SK-N-SH treated with all-trans-retinoic acid at 6 μM for 48 hours (cell line): Measurements from ENCODE around the gene SPEM1.

ENCODE experiments used
- ATAC-seq: fragments of 200-7000 bp; cut with Tn5 transposase; 3 replicates; pipeline ENCODE4 v1.9.1; 2020; ENCODE audit warnings: mild to moderate bottlenecking, moderate library complexity
- ARNTL ChIP-seq: fragments of 450-650 bp; formaldehyde crosslinking; IDR thresholded peaks from 2 replicates; pipeline ENCODE4 v1.5.0; 2020; ENCODE audit warnings: low read depth, mild to moderate bottlenecking, moderate library complexity, borderline replicate concordance
- CSDC2 ChIP-seq: fragments of 250-450 bp; sonication (Bioruptor Pico); IDR thresholded peaks from 2 replicates; pipeline ENCODE4 v1.5.0; 2020; ENCODE audit warnings: mild to moderate bottlenecking, moderate library complexity
- GLIS3 ChIP-seq: fragments of 250-450 bp; sonication (Bioruptor Pico); IDR thresholded peaks from 2 replicates; pipeline ENCODE4 v1.5.0; 2020; ENCODE audit warnings: mild to moderate bottlenecking, moderate library complexity
- RARB ChIP-seq: fragments of 250-450 bp; sonication (Bioruptor Pico); IDR thresholded peaks from 2 replicates; pipeline ENCODE4 v1.8.0; 2021; ENCODE audit warnings: mild to moderate bottlenecking, moderate library complexity
- SNAI2 ChIP-seq: fragments of 250-450 bp; sonication (Bioruptor Pico); IDR thresholded peaks from 2 replicates; pipeline ENCODE4 v1.5.0; 2020; ENCODE audit warnings: mild to moderate bottlenecking, moderate library complexity
- TCF4 ChIP-seq: fragments of 250-450 bp; sonication (Bioruptor Pico); IDR thresholded peaks from 2 replicates; pipeline ENCODE4 v1.8.0; 2021; ENCODE audit warnings: mild to moderate bottlenecking, moderate library complexity, borderline replicate concordance
- TOX ChIP-seq: fragments of 250-450 bp; sonication (Bioruptor Pico); IDR thresholded peaks from 2 replicates; pipeline ENCODE4 v1.8.0; 2021; ENCODE audit warnings: mild to moderate bottlenecking, moderate library complexity, borderline replicate concordance
- ZC3H10 ChIP-seq: fragments of 250-450 bp; sonication (Bioruptor Pico); IDR thresholded peaks from 2 replicates; pipeline ENCODE4 v1.5.1; 2021; ENCODE audit warnings: mild to moderate bottlenecking, moderate library complexity
- ZFP3 ChIP-seq: fragments of 250-450 bp; sonication (Bioruptor Pico); IDR thresholded peaks from 2 replicates; pipeline ENCODE4 v1.5.0; 2020; ENCODE audit warnings: mild to moderate bottlenecking, moderate library complexity
- ZFP30 ChIP-seq: fragments of 450-650 bp; formaldehyde crosslinking; IDR thresholded peaks from 2 replicates; pipeline ENCODE4 v1.5.0; 2022; ENCODE audit warnings: mild to moderate bottlenecking, moderate library complexity
- ZNF565 ChIP-seq: fragments of 450-650 bp; formaldehyde crosslinking; conservative IDR thresholded peaks from 2 replicates; pipeline ENCODE4 v1.5.0; 2020; ENCODE audit warnings: low read depth, mild to moderate bottlenecking, moderate library complexity
- ZNF8 ChIP-seq: fragments of 450-650 bp; formaldehyde crosslinking; IDR thresholded peaks from 2 replicates; pipeline ENCODE4 v1.5.0; 2020; ENCODE audit warnings: mild to moderate bottlenecking, moderate library complexity
- TF ChIP-seq, protein P1 (sequence below): fragments of 250-450 bp; sonication (Bioruptor Pico); IDR thresholded peaks from 2 replicates; pipeline ENCODE4 v1.5.1; 2020; ENCODE audit warnings: low read depth, mild to moderate bottlenecking, moderate library complexity
- TF ChIP-seq, protein P2 (sequence below): fragments of 250-450 bp; sonication (Bioruptor Pico); IDR thresholded peaks from 2 replicates; pipeline ENCODE4 v1.5.1; 2021; ENCODE audit warnings: mild to moderate bottlenecking, moderate library complexity
- TF ChIP-seq, protein P3 (sequence below): fragments of 250-450 bp; sonication (Bioruptor Pico); IDR thresholded peaks from 2 replicates; pipeline ENCODE4 v1.5.0; 2020; ENCODE audit warnings: mild to moderate bottlenecking, moderate library complexity
- TF ChIP-seq, protein P4 (sequence below): fragments of 250-450 bp; sonication (Bioruptor Pico); IDR thresholded peaks from 2 replicates; pipeline ENCODE4 v1.8.0; 2021; ENCODE audit warnings: low read depth, mild to moderate bottlenecking, moderate library complexity, borderline replicate concordance

The SPEM1 gene

DNA sequence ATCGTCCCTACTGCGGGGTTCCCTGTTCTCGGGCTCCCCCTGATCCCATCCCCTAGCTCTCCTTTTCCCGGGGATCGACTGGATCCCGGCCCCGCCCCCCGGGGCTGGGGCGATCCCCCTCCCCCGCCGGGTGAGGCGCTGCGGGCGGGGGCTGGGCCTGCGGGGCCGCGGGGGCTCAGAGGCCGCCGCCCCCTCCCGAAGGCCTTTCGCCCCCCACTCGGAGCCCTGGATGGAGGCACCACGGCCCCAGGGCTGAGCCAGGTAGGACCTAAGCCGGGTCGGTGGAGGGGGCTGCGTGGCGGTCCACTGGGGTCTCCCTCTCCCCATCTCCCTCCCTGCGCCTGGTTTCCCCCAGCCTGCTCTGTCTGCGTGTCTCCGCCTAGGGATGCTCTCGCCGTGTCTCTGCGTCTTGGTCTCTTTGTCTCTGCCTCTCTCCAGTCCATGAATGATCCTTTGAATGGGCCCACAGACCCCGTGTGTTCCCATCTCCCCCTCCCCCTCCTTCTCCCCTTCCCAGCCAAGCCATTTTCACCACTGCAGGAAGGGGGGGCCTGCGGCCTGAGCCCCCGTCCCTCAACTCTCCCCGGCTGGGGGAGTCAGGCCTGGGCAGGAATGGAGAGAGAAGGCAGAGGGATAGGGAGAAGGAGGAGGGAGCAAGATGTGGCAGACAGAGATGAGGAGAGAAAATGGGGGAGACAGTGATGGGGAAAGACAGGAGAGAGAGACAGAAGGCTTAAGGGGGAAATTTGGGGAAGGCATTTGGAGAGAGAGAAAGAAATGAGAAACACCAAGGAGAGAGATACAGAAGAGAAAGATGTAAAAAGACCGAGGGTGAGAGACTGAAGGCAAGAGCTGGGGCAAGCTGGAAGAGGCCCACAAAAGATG lies 14.5 kb upstream of the SPEM1 start (continued):
- no peak for TF ChIP-seq ZFP30 (CRISPR knock-in tag)

DNA sequence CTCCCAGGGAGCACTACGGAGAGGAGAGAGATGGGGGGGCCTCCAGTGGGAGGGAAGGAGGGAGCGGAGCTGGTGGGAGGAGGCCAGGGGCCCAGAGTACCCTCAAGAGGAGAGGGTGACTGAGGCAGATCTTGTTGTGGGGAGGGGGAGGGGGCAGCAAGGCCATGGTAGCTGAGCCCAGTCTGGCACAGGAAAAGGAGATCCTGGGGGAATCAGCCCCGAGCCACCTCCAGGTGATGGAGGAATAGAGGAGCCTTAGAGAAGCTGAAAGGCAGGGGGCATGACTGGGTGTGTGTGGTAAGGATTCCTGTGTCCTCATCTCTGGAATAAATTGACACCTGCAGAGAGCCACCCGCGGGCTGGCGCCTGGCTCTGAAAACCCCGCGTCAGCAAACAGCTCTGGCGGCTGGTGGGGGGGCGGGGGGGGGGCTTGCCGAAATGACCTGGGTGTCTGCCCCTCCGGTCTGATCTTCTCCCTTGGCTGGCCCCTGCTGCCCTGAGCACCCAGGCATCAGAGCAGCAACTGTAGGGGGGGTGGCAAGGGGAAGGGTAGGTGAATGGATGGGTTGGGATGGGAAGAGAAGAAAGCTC lies 13.8 kb upstream of the SPEM1 start:
- no peak for ATAC-seq

DNA sequence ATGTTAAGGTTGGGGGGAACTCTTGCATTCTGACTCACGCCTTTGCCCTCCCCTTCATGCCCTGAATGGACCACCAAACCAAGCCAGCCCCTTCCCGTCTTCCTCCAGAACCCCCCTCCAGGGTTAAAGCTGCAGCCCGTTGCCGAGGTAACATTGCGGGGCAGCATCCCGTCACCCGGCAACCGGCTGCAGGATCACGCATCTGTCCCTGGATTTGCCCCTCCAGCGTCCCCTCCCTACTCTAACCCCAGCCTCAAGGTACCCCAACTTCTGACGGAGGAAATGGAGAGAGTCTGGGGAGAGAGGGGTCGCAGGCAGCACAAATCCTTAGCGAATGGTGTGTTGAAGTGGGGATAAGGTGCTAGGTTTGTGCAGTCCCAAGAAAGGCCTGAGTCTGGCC lies 13.0 kb upstream of the SPEM1 start:
- TF ChIP-seq, protein P1, sequence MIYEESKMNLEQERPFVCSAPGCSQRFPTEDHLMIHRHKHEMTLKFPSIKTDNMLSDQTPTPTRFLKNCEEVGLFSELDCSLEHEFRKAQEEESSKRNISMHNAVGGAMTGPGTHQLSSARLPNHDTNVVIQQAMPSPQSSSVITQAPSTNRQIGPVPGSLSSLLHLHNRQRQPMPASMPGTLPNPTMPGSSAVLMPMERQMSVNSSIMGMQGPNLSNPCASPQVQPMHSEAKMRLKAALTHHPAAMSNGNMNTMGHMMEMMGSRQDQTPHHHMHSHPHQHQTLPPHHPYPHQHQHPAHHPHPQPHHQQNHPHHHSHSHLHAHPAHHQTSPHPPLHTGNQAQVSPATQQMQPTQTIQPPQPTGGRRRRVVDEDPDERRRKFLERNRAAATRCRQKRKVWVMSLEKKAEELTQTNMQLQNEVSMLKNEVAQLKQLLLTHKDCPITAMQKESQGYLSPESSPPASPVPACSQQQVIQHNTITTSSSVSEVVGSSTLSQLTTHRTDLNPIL: no peak
- no peak for TF ChIP-seq TCF4 (CRISPR knock-in tag)
- no peak for ATAC-seq

More for the DNA sequence above, 13.8 kb upstream of the SPEM1 start:
- TF ChIP-seq, protein P1: no peak
- TF ChIP-seq ZNF8 (CRISPR knock-in tag) (no peak), CSDC2 (no peak), ZFP3 (CRISPR knock-in tag) (no peak), SNAI2 (CRISPR knock-in tag) (no peak)

DNA sequence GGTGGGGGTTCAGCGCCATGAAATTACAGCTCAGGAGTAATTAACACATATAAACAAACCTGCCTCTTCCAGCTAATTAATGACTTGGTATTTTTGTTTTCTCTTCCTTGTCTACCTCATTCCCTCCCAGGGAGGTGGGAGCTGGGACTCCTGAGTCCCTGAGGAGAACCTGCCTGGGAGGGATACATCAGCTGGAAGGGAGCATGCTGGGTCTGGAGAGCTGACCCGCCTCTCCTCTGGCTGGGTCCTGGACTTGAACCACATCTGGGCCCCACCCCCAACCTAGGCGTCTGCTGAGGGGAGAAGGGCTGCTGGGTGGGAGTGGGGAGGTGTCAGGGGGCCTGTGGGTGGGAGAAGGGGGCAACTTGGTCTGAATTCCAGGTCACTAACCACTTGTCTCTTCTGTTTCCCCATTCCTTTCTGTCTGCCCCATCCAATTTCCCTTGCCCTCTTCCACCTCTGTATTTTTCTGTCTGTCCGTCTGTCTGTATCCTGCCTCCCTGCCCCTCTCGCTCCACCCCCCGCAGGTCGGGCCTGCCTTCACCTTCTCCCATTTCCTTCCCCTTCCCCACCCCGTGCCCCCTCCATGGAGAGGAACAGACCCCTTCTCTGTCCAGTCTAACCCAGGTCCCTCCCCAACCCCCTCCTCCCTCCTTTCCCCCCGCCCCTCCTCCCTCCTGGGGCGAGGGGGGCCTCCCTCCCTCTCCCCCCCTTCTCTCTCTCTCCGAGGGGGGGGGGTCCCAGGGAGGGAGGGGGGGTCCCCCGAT lies 12.5 kb upstream of the SPEM1 start, which contains the start of gene NLGN2:
TSS of gene NLGN2 (plus strand) at position 361 of the 767 bp plus-strand sequence. CDS start 411 bp downstream, outside the sequence.
- TF ChIP-seq ZC3H10 (CRISPR knock-in tag) (no peak), CSDC2 (no peak), ZNF565 (CRISPR knock-in tag) (no peak), ARNTL (CRISPR knock-in tag) (no peak), GLIS3 (CRISPR knock-in tag) (no peak), ZFP3 (CRISPR knock-in tag) (no peak), ZFP30 (CRISPR knock-in tag) (no peak), RARB (CRISPR knock-in tag) (no peak), TOX (CRISPR knock-in tag) (no peak)
- TF ChIP-seq, protein P2, sequence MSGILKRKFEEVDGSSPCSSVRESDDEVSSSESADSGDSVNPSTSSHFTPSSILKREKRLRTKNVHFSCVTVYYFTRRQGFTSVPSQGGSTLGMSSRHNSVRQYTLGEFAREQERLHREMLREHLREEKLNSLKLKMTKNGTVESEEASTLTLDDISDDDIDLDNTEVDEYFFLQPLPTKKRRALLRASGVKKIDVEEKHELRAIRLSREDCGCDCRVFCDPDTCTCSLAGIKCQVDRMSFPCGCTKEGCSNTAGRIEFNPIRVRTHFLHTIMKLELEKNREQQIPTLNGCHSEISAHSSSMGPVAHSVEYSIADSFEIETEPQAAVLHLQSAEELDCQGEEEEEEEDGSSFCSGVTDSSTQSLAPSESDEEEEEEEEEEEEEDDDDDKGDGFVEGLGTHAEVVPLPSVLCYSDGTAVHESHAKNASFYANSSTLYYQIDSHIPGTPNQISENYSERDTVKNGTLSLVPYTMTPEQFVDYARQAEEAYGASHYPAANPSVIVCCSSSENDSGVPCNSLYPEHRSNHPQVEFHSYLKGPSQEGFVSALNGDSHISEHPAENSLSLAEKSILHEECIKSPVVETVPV (CRISPR knock-in tag): no peak
- TF ChIP-seq, protein P3, sequence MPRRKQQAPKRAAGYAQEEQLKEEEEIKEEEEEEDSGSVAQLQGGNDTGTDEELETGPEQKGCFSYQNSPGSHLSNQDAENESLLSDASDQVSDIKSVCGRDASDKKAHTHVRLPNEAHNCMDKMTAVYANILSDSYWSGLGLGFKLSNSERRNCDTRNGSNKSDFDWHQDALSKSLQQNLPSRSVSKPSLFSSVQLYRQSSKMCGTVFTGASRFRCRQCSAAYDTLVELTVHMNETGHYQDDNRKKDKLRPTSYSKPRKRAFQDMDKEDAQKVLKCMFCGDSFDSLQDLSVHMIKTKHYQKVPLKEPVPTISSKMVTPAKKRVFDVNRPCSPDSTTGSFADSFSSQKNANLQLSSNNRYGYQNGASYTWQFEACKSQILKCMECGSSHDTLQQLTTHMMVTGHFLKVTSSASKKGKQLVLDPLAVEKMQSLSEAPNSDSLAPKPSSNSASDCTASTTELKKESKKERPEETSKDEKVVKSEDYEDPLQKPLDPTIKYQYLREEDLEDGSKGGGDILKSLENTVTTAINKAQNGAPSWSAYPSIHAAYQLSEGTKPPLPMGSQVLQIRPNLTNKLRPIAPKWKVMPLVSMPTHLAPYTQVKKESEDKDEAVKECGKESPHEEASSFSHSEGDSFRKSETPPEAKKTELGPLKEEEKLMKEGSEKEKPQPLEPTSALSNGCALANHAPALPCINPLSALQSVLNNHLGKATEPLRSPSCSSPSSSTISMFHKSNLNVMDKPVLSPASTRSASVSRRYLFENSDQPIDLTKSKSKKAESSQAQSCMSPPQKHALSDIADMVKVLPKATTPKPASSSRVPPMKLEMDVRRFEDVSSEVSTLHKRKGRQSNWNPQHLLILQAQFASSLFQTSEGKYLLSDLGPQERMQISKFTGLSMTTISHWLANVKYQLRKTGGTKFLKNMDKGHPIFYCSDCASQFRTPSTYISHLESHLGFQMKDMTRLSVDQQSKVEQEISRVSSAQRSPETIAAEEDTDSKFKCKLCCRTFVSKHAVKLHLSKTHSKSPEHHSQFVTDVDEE (CRISPR knock-in tag): no peak
- TF ChIP-seq, protein P4, sequence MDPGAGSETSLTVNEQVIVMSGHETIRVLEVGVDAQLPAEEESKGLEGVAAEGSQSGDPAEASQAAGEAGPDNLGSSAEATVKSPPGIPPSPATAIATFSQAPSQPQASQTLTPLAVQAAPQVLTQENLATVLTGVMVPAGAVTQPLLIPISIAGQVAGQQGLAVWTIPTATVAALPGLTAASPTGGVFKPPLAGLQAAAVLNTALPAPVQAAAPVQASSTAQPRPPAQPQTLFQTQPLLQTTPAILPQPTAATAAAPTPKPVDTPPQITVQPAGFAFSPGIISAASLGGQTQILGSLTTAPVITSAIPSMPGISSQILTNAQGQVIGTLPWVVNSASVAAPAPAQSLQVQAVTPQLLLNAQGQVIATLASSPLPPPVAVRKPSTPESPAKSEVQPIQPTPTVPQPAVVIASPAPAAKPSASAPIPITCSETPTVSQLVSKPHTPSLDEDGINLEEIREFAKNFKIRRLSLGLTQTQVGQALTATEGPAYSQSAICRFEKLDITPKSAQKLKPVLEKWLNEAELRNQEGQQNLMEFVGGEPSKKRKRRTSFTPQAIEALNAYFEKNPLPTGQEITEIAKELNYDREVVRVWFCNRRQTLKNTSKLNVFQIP (CRISPR knock-in tag): no peak
- TF ChIP-seq, protein P1: no peak
- TF ChIP-seq, all 23 proteins: peak for 0
- no peak for ATAC-seq
